HepG2 (cell line): ENCODE data around the gene USP24. TPM values are rescaled to one million over a fixed set of nuclear protein-coding genes. Genes with fewer than 3 reads are reported as not detected.

Source experiments
- ARID5B ChIP-seq: IDR thresholded peaks from 2 replicates; pipeline ENCODE4 v1.4.0; 2020; ENCODE audit warnings: mild to moderate bottlenecking, missing genetic modification reagents
- ARNT2 ChIP-seq: sonication (generic); formaldehyde crosslinking; IDR thresholded peaks from 2 replicates; pipeline ENCODE4 v1.8.0; 2022; ENCODE audit warnings: mild to moderate bottlenecking, low read depth, missing genetic modification reagents, moderate library complexity
- BCL6 ChIP-seq: IDR thresholded peaks from 2 replicates; pipeline ENCODE4 v1.6.1; 2016; ENCODE audit warnings: missing genetic modification reagents, missing compliant biosample characterization
- EZH2 ChIP-seq: conservative IDR thresholded peaks from 2 replicates; pipeline ENCODE4 v1.6.1; 2012; ENCODE audit warnings: mild to moderate bottlenecking, low read depth, low read length, moderate library complexity
- GMEB2 ChIP-seq: IDR thresholded peaks from 2 replicates; pipeline ENCODE4 v1.6.1; 2016; ENCODE audit warnings: missing biosample characterization, missing genetic modification reagents, low read depth
- KDM5A ChIP-seq: fragments of 200-600 bp; sonication (generic); IDR thresholded peaks from 2 replicates; pipeline ENCODE4 v1.7.0; 2018; ENCODE audit warnings: antibody characterized with exemption, mild to moderate bottlenecking, low read length, borderline replicate concordance
- MAFG ChIP-seq: sonication (generic); formaldehyde crosslinking; IDR thresholded peaks from 2 replicates; pipeline ENCODE4 v1.5.1; 2020; ENCODE audit warnings: mild to moderate bottlenecking, missing genetic modification reagents
- MAFK ChIP-seq, 2 experiments: IDR thresholded peaks in 1 of 2; conservative IDR thresholded peaks in 1 of 2; 2 replicates each; pipeline ENCODE4 v1.6.1; 2011; ENCODE audit warnings: improper control_type of control experiment in 2 of 2, low read length in 2 of 2
- NFKB2 ChIP-seq: sonication (generic); formaldehyde crosslinking; IDR thresholded peaks from 2 replicates; pipeline ENCODE4 v1.4.0; 2020; ENCODE audit warnings: missing genetic modification reagents, borderline replicate concordance
- PHF8 ChIP-seq: sonication (generic); formaldehyde crosslinking; IDR thresholded peaks from 2 replicates; pipeline ENCODE4 v1.5.0; 2020; ENCODE audit warnings: missing genetic modification reagents
- RXRA ChIP-seq: sonication (generic); formaldehyde crosslinking; IDR thresholded peaks from 2 replicates; pipeline ENCODE4 v1.5.1; 2020; ENCODE audit warnings: missing genetic modification reagents
- SNRNP70 ChIP-seq: fragments of 200-400 bp; formaldehyde crosslinking; IDR thresholded peaks from 2 replicates; pipeline ENCODE4 v1.6.1; 2017; ENCODE audit warnings: mild to moderate bottlenecking, low read depth, low read length, moderate library complexity
- SP1 ChIP-seq, 2 experiments: fragments of 450-650 bp in 1 of 2; sonication (generic) in 1 of 2; formaldehyde crosslinking in 1 of 2; IDR thresholded peaks; 2 replicates each; pipeline versions ENCODE4 v1.4.0 to v1.6.1; 2016 to 2020; ENCODE audit warnings: missing genetic modification reagents in 1 of 2
- TEF ChIP-seq: sonication (generic); formaldehyde crosslinking; IDR thresholded peaks from 2 replicates; pipeline ENCODE4 v1.5.0; 2020; ENCODE audit warnings: missing genetic modification reagents
- ZBTB1 ChIP-seq: sonication (generic); formaldehyde crosslinking; IDR thresholded peaks from 2 replicates; pipeline ENCODE4 v1.4.0; 2020; ENCODE audit warnings: missing genetic modification reagents, borderline replicate concordance
- ZFP36 ChIP-seq: fragments of 150-350 bp; IDR thresholded peaks from 2 replicates; pipeline ENCODE4 v1.6.1; 2018; ENCODE audit warnings: borderline replicate concordance, low read length, low read depth; ENCODE audit not compliant: partially characterized antibody
- ZFP82 ChIP-seq: sonication (generic); formaldehyde crosslinking; IDR thresholded peaks from 2 replicates; pipeline ENCODE4 v1.5.1; 2020; ENCODE audit warnings: mild to moderate bottlenecking, missing genetic modification reagents, borderline replicate concordance
- ZNF501 ChIP-seq: sonication (generic); formaldehyde crosslinking; IDR thresholded peaks from 2 replicates; pipeline ENCODE4 v1.5.1; 2020; ENCODE audit warnings: mild to moderate bottlenecking, moderate library complexity, missing genetic modification reagents
- ZNF552 ChIP-seq: sonication (generic); formaldehyde crosslinking; IDR thresholded peaks from 2 replicates; pipeline ENCODE4 v1.9.0; 2022; ENCODE audit warnings: missing genetic modification reagents, mild to moderate bottlenecking, borderline replicate concordance
- ZNF629 ChIP-seq: sonication (generic); formaldehyde crosslinking; conservative IDR thresholded peaks from 2 replicates; pipeline ENCODE4 v1.5.0; 2020; ENCODE audit warnings: missing genetic modification reagents
- ZNF703 ChIP-seq: sonication (generic); formaldehyde crosslinking; IDR thresholded peaks from 2 replicates; pipeline ENCODE4 v1.5.1; 2020; ENCODE audit warnings: missing genetic modification reagents, mild to moderate bottlenecking, moderate library complexity, borderline replicate concordance
- ZNF781 ChIP-seq: sonication (generic); formaldehyde crosslinking; IDR thresholded peaks from 2 replicates; pipeline ENCODE4 v1.5.1; 2020; ENCODE audit warnings: borderline replicate concordance, mild to moderate bottlenecking, missing genetic modification reagents; ENCODE audit errors: not compliant biosample characterization
- polyA plus RNA-seq, 8 experiments: library from polyadenylated mRNA; depleted of rRNA in 3 of 8; stranded (reverse) in 7 of 8; unstranded in 1 of 8; fragments of >200 nt; fragmentation: Illumina TruSeq in 4 of 8; extraction: Trizol in 4 of 8; gene quantifications; 2 replicates each; pipeline versions ENCODE4 v1.2.1 to v1.2.3, GENCODE V29; 2011 to 2016; ENCODE audit warnings: low read depth in 4 of 8, missing spikeins in 1 of 8, mixed read lengths in 1 of 8; ENCODE audit not compliant: insufficient read depth in 1 of 8
- total RNA-seq, 5 experiments: library from RNA; depleted of rRNA; stranded (reverse); fragments of >200 nt; fragmentation: Illumina TruSeq; extraction: Trizol; gene quantifications; 2 replicates each; pipeline ENCODE4 v1.2.3, GENCODE V29; 2016; ENCODE audit warnings: low read depth in 1 of 5

Gene USP24
- total and polyA plus RNA-seq, 2 of the 13 experiments (the other 11 are each of a cell fraction or from before 2014, with no cell fraction given) = 18.8 to 47.6 TPM

GRCh38 chr1:55053265-55053954 is 161.8 kb downstream of the USP24 start (continued):
- TF ChIP-seq NFKB2 (0 out of 2 replicates have a peak, but pooled peaks have one; percentile 18), ZNF629 (CRISPR knock-in tag) (no peak), SP1 (IDR thresholded peaks at IDR 0.05) (no peak), SP1 (CRISPR knock-in tag; IDR thresholded peaks at IDR 0.05) (peak; percentile 75), ZNF703 (CRISPR knock-in tag) (peak; percentile 38; the same call in 1 of the 2 replicates), ZNF781 (CRISPR knock-in tag) (no peak), ZFP36 (no peak), TEF (CRISPR knock-in tag) (no peak), ZFP82 (CRISPR knock-in tag) (no peak), KDM5A (no peak), GMEB2 (no peak), ARID5B (CRISPR knock-in tag) (peak; percentile 50; the same call in 1 of the 2 replicates), BCL6 (CRISPR knock-in tag) (peak; percentile 97), ARNT2 (CRISPR knock-in tag) (no peak), MAFK (conservative IDR thresholded peaks at IDR 0.05 in 1 of 2, IDR thresholded peaks at IDR 0.05 in 1 of 2; ENCODE audit: low read length in 2 of 2) (no peak), ZNF552 (no peak), PHF8 (CRISPR knock-in tag) (no peak), SNRNP70 (no peak), ZNF501 (CRISPR knock-in tag) (no peak), ZBTB1 (CRISPR knock-in tag) (no peak), RXRA (CRISPR knock-in tag) (peak; percentile 90; the same call in 1 of the 2 replicates), EZH2 (no peak), MAFG (CRISPR knock-in tag) (no peak)
